A549 (cell line): ENCODE measurements around the gene TFEB. TPM values are rescaled to one million over a fixed set of nuclear protein-coding genes. Genes with fewer than 3 reads are reported as not detected.
A peak's percentile ranks its signal among the peaks of the same experiment; 100 is the strongest.

Experiments
- ATAC-seq, 2 experiments: fragments of 200-7000 bp in 1 of 2; fragments of >200 bp in 1 of 2; cut with Nextera tagmentation in 1 of 2; cut with Tn5 transposase in 1 of 2; 3 replicates each; pipeline versions ENCODE4 v1.8.0 to v1.9.1; 2018 to 2020; ENCODE audit warnings: mild to moderate bottlenecking in 1 of 2, moderate library complexity in 1 of 2
- CTCF ChIA-PET: fragments of 300-600 bp; sonication (Branson Sonifier 250); formaldehyde crosslinking; extraction: SDS; loops from one replicate; lab custom pipeline; 2021; ENCODE audit warnings: antibody characterized with exemption, inconsistent platforms; lab: Yijun Ruan, JAX
- POLR2A ChIA-PET: fragments of 350-600 bp; formaldehyde crosslinking; extraction: SDS; loops from one replicate; lab custom pipeline; 2021; ENCODE audit warnings: antibody characterized with exemption, inconsistent platforms; lab: Yijun Ruan, JAX
- DNase-seq, 2 experiments: peaks; one replicate each; pipeline versions ENCODE4 v3.0.0 to v3.0.0-alpha.2; 2011 to 2016; ENCODE audit warnings: low read depth in 1 of 2, low spot score in 1 of 2
- FAIRE-seq: peaks from 2 replicates; lab custom pipeline; 2011; peaks lifted over from hg19 to GRCh38; lab: Jason Lieb, UNC
- H3K27ac ChIP-seq, 2 experiments: fragments of >200 bp; sonication (Bioruptor Twin); formaldehyde crosslinking; 3 replicates each; pipeline ENCODE4 v1.5.1; 2016 to 2017
- H3K4me1 ChIP-seq: fragments of >200 bp; sonication (Bioruptor Twin); formaldehyde crosslinking; 3 replicates; pipeline ENCODE4 v1.6.1; 2016
- H3K4me2 ChIP-seq: fragments of >200 bp; sonication (Bioruptor Twin); formaldehyde crosslinking; 3 replicates; pipeline ENCODE4 v1.6.1; 2016
- H3K4me3 ChIP-seq: fragments of >200 bp; sonication (Bioruptor Twin); formaldehyde crosslinking; 3 replicates; pipeline ENCODE4 v1.5.1; 2016
- H3K9me3 ChIP-seq: fragments of >200 bp; sonication (Bioruptor Twin); formaldehyde crosslinking; 3 replicates; pipeline ENCODE4 v1.6.1; 2016
- BHLHE40 ChIP-seq: IDR thresholded peaks from 2 replicates; pipeline ENCODE4 v1.6.1; 2012; ENCODE audit warnings: low read depth, low read length, inconsistent platforms
- CHD4 ChIP-seq: fragments of 200-600 bp; sonication (generic); IDR thresholded peaks from 2 replicates; pipeline ENCODE4 v1.6.1; 2016; ENCODE audit warnings: antibody characterized with exemption, mild to moderate bottlenecking, borderline replicate concordance
- FOXS1 ChIP-seq: fragments of 250-450 bp; sonication (Bioruptor Pico); IDR thresholded peaks from 2 replicates; pipeline ENCODE4 v1.5.0; 2020; ENCODE audit warnings: mild to moderate bottlenecking, moderate library complexity
- HEYL ChIP-seq: fragments of 250-450 bp; sonication (Bioruptor Pico); IDR thresholded peaks from 2 replicates; pipeline ENCODE4 v1.8.0; 2021; ENCODE audit warnings: mild to moderate bottlenecking, moderate library complexity
- HOXA7 ChIP-seq: fragments of 250-450 bp; sonication (Bioruptor Pico); IDR thresholded peaks from 2 replicates; pipeline ENCODE4 v1.5.0; 2020; ENCODE audit warnings: mild to moderate bottlenecking, moderate library complexity
- HOXB13 ChIP-seq: fragments of 250-450 bp; sonication (Bioruptor Pico); IDR thresholded peaks from 2 replicates; pipeline ENCODE4 v1.5.0; 2020; ENCODE audit warnings: low read depth, mild to moderate bottlenecking, moderate library complexity
- HOXB5 ChIP-seq: fragments of 250-450 bp; sonication (Bioruptor Pico); IDR thresholded peaks from 2 replicates; pipeline ENCODE4 v1.5.0; 2020; ENCODE audit warnings: mild to moderate bottlenecking, moderate library complexity
- MAZ ChIP-seq: fragments of 150-350 bp; IDR thresholded peaks from 2 replicates; pipeline ENCODE4 v1.6.1; 2014; ENCODE audit warnings: antibody characterized with exemption, low read depth, low read length, borderline replicate concordance
- MYC ChIP-seq: IDR thresholded peaks from 2 replicates; pipeline ENCODE4 v1.6.1; 2012; ENCODE audit warnings: mild to moderate bottlenecking, inconsistent platforms, low read length, improper control_type of control experiment, borderline replicate concordance
- NPAS2 ChIP-seq: fragments of 250-450 bp; sonication (Bioruptor Pico); IDR thresholded peaks from 2 replicates; pipeline ENCODE4 v1.8.0; 2022; ENCODE audit warnings: mild to moderate bottlenecking, moderate library complexity, borderline replicate concordance
- NR3C1 ChIP-seq: fragments of >200 bp; sonication (Bioruptor Twin); formaldehyde crosslinking; IDR thresholded peaks from 3 replicates; pipeline ENCODE4 v1.6.1; 2017
- PHF8 ChIP-seq: fragments of 200-600 bp; sonication (generic); IDR thresholded peaks from 2 replicates; pipeline ENCODE4 v1.6.1; 2016; ENCODE audit warnings: low read depth, mild to moderate bottlenecking, antibody characterized with exemption, moderate library complexity, borderline replicate concordance
- POLR2A ChIP-seq: IDR thresholded peaks from 2 replicates; pipeline ENCODE4 v1.6.1; 2012; ENCODE audit warnings: mild to moderate bottlenecking, low read length
- POLR2AphosphoS2 ChIP-seq: conservative IDR thresholded peaks from 2 replicates; pipeline ENCODE4 v1.6.1; 2012; ENCODE audit warnings: low read length, improper control_type of control experiment, inconsistent platforms
- RAD21 ChIP-seq, 2 experiments: fragments of >200 bp in 1 of 2; sonication (Bioruptor Twin) in 1 of 2; formaldehyde crosslinking in 1 of 2; IDR thresholded peaks in 1 of 2; conservative IDR thresholded peaks in 1 of 2; 2 replicates in 1 of 2; 3 replicates in 1 of 2; pipeline ENCODE4 v1.6.1; 2012 to 2018; ENCODE audit warnings: inconsistent platforms in 1 of 2
- RARB ChIP-seq: fragments of 250-450 bp; sonication (Bioruptor Pico); IDR thresholded peaks from 2 replicates; pipeline ENCODE4 v1.8.0; 2021; ENCODE audit warnings: mild to moderate bottlenecking, moderate library complexity
- SMC3 ChIP-seq: fragments of >200 bp; sonication (Bioruptor Twin); formaldehyde crosslinking; IDR thresholded peaks from 3 replicates; pipeline ENCODE4 v1.6.1; 2018; ENCODE audit warnings: inconsistent platforms
- ZC3H11A ChIP-seq: fragments of 450-650 bp; IDR thresholded peaks from 2 replicates; pipeline ENCODE4 v1.6.1; 2014; ENCODE audit warnings: antibody characterized with exemption, mild to moderate bottlenecking
- ZSCAN20 ChIP-seq: fragments of 250-450 bp; sonication (Bioruptor Pico); IDR thresholded peaks from 2 replicates; pipeline ENCODE4 v1.8.0; 2022; ENCODE audit warnings: mild to moderate bottlenecking, moderate library complexity
- WGBS: methylation state at CpG from one replicate; pipeline ENCODE4 v1.1.6; 2017; ENCODE audit errors: missing lambda C conversion rate; 5-methylcytosine and 5-hydroxymethylcytosine counted together
- polyA plus RNA-seq, 4 experiments: library from polyadenylated mRNA; depleted of rRNA in 3 of 4; stranded (reverse); fragments of >200 nt; fragmentation: RNase III in 1 of 4; extraction: RNeasy Plus Mini Kit Qiagen cat#74134 plus additional on column Dnase treatment in 1 of 4; gene quantifications; 2 replicates in 3 of 4; 3 replicates in 1 of 4; pipeline ENCODE4 v1.2.3, GENCODE V29; 2011 to 2017
- TF ChIP-seq, protein P1 (sequence below): fragments of 150-350 bp; IDR thresholded peaks from 2 replicates; pipeline ENCODE4 v1.6.1; 2014; ENCODE audit warnings: low read depth, mild to moderate bottlenecking, low read length
- TF ChIP-seq, protein P2 (sequence below): fragments of 250-450 bp; sonication (Bioruptor Pico); IDR thresholded peaks from 2 replicates; pipeline ENCODE4 v1.5.0; 2020; ENCODE audit warnings: low read depth, mild to moderate bottlenecking, moderate library complexity
- TF ChIP-seq, protein P3 (sequence below): fragments of >200 bp; sonication (Bioruptor Twin); formaldehyde crosslinking; IDR thresholded peaks from 3 replicates; pipeline ENCODE4 v1.5.1; 2016
- TF ChIP-seq, protein P4 (sequence below): IDR thresholded peaks from 2 replicates; pipeline ENCODE4 v1.6.1; 2012
- TF ChIP-seq, protein P5 (sequence below): fragments of >200 bp; sonication (Bioruptor Twin); formaldehyde crosslinking; IDR thresholded peaks from 3 replicates; pipeline ENCODE4 v1.6.1; 2016
- TF ChIP-seq, protein P6 (sequence below): IDR thresholded peaks from 2 replicates; pipeline ENCODE4 v1.6.1; 2012

The TFEB gene
- polyA plus RNA-seq, 2 of the 4 experiments (the other 2 are of a cell fraction), result 3.1 to 6.1 TPM

DNA sequence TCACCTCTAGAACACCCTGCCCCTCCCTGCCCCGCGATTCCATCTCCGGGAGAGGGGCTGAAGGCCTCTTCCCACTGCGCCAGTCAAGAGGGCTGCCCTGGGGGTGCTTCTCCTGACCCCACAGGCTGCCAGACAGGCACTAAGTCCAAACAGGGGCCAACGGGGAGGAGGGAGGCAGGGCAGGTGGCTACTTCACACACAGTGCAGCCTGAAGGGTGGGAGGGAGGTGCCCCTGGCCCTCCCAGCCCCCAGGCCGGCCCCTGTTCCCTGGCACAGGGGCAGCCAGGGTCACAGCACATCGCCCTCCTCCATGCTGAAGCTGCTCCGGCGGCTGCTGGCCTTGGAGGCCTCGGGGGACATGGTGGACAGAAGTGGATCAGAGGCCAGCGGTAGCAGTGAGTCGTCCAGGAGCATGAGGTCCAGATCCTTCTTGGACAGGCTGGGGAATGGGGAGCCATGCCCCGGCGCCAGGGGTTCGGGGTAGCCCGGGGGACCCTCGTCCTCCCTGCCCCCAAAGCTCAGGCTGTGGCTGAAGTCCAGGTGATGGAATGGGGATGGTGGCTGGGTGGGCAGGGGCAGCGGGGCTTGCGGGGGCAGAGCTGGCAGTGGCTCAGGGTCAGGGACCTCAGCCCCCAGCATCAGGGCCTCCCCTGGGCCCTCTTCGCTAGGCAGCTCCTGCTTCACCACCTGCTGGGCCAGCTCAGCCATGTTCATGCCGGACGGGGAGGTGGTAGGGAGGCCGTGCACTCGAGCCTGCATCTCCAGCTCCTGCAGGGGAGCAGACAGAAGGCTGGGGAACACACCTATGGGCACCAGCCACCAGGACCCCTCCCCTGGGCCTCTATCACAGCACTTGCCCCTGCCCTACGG, 50.9 kb downstream of the TFEB start:
- FAIRE-seq, result no peak

DNA sequence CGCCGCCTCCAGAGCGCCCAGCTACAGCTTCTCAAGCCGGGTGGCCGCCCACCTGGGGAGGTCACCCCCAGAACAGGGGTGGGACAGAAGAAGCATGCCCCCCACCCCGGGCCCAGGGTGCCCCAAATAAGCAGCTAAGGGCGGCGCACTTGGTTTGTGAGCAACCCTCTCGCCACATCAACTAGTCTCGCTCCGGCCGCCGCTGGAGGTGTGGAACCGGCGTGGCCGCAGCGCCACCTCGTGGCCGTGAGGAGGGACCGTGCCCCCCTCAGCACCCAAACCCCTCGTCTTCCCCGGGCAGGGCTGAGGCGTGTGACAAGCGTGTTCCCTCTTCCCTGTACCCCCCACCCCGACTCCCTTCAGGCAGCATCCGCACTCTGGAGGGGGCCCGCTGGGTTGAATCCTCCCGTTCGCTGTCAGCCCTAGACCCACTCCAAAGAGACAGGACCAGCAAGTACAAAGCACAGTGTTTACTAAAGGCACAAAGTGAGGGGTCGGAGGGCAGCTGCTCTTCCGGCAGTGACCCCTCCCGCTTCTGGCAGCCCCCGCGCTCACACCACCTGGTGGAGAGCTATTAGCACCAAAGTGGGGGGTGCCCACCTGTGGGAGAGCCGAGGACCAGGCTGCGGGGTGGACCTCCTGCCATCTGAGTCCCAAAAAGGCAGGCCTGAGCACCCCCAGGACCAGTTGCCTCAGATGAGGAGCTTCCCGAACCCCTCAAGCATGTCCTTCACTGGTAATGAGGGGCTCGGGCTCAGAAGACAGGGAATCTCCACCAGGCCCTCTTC, 51.7 kb downstream of the TFEB start:
- Histone ChIP-seq H3K4me3 (no peak overlapping the region), H3K9me3 (no peaks in the 10 kb centered on the region), H3K4me1 (0 out of 3 replicates have a peak, but pooled peaks cover 3% of the 10 kb centered on the region), H3K4me2 (peak overlapping the region; percentile 49; the same call in 2 of the 3 replicates), H3K27ac (peak overlapping the region in 1 of 2 experiments; percentile 56; a peak in 2 of 6 replicates)
- no peak for TF ChIP-seq FOXS1 (CRISPR knock-in tag)
- no peak for TF ChIP-seq MAZ
- no peak for TF ChIP-seq POLR2AphosphoS2
- TF ChIP-seq HEYL (CRISPR knock-in tag), result no peak
- no peak for TF ChIP-seq NR3C1
- TF ChIP-seq MYC, result no peak
- no peak for TF ChIP-seq HOXA7 (CRISPR knock-in tag)
- no peak for TF ChIP-seq HOXB13
- TF ChIP-seq, protein P1, sequence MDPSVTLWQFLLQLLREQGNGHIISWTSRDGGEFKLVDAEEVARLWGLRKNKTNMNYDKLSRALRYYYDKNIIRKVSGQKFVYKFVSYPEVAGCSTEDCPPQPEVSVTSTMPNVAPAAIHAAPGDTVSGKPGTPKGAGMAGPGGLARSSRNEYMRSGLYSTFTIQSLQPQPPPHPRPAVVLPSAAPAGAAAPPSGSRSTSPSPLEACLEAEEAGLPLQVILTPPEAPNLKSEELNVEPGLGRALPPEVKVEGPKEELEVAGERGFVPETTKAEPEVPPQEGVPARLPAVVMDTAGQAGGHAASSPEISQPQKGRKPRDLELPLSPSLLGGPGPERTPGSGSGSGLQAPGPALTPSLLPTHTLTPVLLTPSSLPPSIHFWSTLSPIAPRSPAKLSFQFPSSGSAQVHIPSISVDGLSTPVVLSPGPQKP, result no peak
- TF ChIP-seq POLR2A, result no peak
- TF ChIP-seq NPAS2, result no peak
- no peak for TF ChIP-seq HOXB5 (CRISPR knock-in tag)
- peak; percentile 75 to 83 for TF ChIP-seq RAD21 (conservative IDR thresholded peaks at IDR 0.05 in 1 of 2, IDR thresholded peaks at IDR 0.05 in 1 of 2)
- no peak for TF ChIP-seq ZC3H11A
- TF ChIP-seq, protein P2, sequence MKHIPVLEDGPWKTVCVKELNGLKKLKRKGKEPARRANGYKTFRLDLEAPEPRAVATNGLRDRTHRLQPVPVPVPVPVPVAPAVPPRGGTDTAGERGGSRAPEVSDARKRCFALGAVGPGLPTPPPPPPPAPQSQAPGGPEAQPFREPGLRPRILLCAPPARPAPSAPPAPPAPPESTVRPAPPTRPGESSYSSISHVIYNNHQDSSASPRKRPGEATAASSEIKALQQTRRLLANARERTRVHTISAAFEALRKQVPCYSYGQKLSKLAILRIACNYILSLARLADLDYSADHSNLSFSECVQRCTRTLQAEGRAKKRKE (CRISPR knock-in tag), result no peak
- TF ChIP-seq RARB (CRISPR knock-in tag), result no peak
- TF ChIP-seq, protein P3, sequence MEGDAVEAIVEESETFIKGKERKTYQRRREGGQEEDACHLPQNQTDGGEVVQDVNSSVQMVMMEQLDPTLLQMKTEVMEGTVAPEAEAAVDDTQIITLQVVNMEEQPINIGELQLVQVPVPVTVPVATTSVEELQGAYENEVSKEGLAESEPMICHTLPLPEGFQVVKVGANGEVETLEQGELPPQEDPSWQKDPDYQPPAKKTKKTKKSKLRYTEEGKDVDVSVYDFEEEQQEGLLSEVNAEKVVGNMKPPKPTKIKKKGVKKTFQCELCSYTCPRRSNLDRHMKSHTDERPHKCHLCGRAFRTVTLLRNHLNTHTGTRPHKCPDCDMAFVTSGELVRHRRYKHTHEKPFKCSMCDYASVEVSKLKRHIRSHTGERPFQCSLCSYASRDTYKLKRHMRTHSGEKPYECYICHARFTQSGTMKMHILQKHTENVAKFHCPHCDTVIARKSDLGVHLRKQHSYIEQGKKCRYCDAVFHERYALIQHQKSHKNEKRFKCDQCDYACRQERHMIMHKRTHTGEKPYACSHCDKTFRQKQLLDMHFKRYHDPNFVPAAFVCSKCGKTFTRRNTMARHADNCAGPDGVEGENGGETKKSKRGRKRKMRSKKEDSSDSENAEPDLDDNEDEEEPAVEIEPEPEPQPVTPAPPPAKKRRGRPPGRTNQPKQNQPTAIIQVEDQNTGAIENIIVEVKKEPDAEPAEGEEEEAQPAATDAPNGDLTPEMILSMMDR, result peak; percentile 74
- TF ChIP-seq PHF8, result no peak
- TF ChIP-seq SMC3, result peak; percentile 81
- TF ChIP-seq, protein P4, sequence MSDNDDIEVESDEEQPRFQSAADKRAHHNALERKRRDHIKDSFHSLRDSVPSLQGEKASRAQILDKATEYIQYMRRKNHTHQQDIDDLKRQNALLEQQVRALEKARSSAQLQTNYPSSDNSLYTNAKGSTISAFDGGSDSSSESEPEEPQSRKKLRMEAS, result no peak
- TF ChIP-seq, protein P5, sequence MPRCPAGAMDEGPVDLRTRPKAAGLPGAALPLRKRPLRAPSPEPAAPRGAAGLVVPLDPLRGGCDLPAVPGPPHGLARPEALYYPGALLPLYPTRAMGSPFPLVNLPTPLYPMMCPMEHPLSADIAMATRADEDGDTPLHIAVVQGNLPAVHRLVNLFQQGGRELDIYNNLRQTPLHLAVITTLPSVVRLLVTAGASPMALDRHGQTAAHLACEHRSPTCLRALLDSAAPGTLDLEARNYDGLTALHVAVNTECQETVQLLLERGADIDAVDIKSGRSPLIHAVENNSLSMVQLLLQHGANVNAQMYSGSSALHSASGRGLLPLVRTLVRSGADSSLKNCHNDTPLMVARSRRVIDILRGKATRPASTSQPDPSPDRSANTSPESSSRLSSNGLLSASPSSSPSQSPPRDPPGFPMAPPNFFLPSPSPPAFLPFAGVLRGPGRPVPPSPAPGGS, result no peak
- DNase-seq (peak; percentile 53 to 65), ATAC-seq (peak; percentile 84 to 90), FAIRE-seq (no peak)
- ChIA-PET POLR2A (interaction anchor here (1.2 kb wide), 1 partner anchor 81 kb away, joined by 6 read pairs; no protein-coding TSS in a partner anchor), CTCF (interaction anchor here (0.6 to 11.5 kb wide), 68 partner anchors 9 to 648 kb away, joined by 3 to 214 read pairs (median 4); partner anchors contain the start of genes PRICKLE4 and TOMM6)
- 0% methylated on average over 2 of the region's 38 CpGs for WGBS

More for the DNA sequence above, 50.9 kb downstream of the TFEB start:
- ChIA-PET POLR2A (interaction anchor here (0.6 kb wide), 1 partner anchor 84 kb away, joined by 3 read pairs; no protein-coding TSS in a partner anchor), CTCF (interaction anchor here (0.6 to 11.5 kb wide), 43 partner anchors 9 to 407 kb away, joined by 3 to 214 read pairs (median 5); partner anchors contain the start of genes PRICKLE4 and TOMM6)
- no peak for DNase-seq
- no peak for TF ChIP-seq BHLHE40
- no peak for TF ChIP-seq ZSCAN20
- TF ChIP-seq HEYL (CRISPR knock-in tag), result no peak
- no peak for TF ChIP-seq CHD4
- no peak for TF ChIP-seq ZC3H11A
- TF ChIP-seq, protein P6, sequence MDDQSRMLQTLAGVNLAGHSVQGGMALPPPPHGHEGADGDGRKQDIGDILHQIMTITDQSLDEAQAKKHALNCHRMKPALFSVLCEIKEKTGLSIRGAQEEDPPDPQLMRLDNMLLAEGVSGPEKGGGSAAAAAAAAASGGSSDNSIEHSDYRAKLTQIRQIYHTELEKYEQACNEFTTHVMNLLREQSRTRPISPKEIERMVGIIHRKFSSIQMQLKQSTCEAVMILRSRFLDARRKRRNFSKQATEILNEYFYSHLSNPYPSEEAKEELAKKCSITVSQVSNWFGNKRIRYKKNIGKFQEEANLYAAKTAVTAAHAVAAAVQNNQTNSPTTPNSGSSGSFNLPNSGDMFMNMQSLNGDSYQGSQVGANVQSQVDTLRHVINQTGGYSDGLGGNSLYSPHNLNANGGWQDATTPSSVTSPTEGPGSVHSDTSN, result no peak
- Histone ChIP-seq H3K4me2 (no peak overlapping the region), H3K27ac (no peak overlapping the region), H3K4me3 (no peak overlapping the region), H3K4me1 (peaks cover 4% of the 10 kb centered on the region; the same call in 1 of the 3 replicates), H3K9me3 (no peaks in the 10 kb centered on the region)
- 80% methylated on average over 7 of the region's 25 CpGs for WGBS
- ATAC-seq, result no peak
